Measurements from ENCODE around the gene NHLRC2. TPM values are rescaled to one million over a fixed set of nuclear protein-coding genes. Genes with fewer than 3 reads are reported as not detected.

Gene NHLRC2
- polyA plus RNA-seq, 12 donors = 12.1 to 24.0 (median 15.2) TPM; not detected in 1

GRCh38 chr10:113908236-113908635 is 53.8 kb downstream of the NHLRC2 start:
- DNase-seq = no peak

GRCh38 chr10:113911113-113911512 is 56.7 kb downstream of the NHLRC2 start:
- no peak for DNase-seq

GRCh38 chr10:113911839-113912238 is 57.4 kb downstream of the NHLRC2 start:
- no peak for DNase-seq

DNA sequence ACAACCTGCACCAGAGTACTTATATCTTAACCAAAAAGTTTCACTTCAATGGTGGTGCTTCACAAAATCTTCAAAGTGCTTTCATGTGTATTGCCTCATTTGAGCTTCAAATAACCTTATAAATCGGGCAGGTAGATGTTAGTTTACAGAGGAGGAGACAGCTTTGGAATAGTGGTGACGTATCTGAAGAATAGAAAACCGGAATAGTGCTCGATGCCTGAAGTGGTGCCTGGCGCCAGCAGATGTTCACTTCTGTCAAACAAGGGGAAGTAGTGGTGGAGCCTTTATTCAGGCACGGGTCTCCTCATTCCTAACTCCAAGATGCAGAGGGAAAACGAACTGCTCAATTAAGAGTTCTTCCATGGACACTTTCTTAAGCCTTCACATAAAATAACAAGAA is 58.1 kb downstream of the NHLRC2 start:
- DNase-seq = no peak

DNA sequence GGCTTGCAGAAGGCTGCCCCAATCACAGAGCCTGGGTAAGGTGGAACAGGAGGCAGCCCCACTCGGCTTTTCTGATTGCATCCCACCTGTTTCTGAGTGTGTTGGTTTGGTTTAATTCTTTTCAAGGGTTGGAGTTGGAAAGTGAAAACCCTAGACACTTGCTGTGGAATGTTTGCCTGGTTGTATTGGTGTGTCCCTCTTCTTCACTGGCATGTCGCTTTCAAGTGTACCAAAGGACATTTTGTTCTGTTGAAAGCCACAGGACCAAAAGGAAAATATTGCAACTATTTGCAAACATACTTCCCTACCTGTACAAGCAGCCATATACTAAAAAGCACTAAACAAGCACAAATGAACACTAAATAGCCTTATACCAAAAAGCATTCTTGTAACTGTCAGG is 60.5 kb downstream of the NHLRC2 start:
- DNase-seq = no peak

DNA sequence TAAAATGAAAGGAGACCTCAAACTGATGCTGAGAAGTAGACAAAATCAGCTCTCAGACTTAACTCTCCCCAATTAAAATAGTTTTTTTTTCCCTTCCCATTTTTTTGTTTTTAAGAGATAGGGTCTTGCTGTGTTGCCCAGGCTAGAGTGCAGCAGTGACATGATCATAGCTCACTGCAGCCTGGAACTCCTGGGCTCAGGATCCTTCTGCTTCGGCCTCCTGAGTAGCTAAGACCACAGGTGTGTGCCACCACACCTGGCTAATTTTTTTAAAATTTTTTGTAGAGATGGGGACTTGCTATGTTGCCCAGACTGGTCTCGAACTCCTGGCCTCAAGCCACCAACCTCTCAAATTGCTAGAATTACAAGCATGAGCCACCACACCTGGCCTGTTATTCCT is 61.1 kb downstream of the NHLRC2 start:
- no peak for DNase-seq

DNA sequence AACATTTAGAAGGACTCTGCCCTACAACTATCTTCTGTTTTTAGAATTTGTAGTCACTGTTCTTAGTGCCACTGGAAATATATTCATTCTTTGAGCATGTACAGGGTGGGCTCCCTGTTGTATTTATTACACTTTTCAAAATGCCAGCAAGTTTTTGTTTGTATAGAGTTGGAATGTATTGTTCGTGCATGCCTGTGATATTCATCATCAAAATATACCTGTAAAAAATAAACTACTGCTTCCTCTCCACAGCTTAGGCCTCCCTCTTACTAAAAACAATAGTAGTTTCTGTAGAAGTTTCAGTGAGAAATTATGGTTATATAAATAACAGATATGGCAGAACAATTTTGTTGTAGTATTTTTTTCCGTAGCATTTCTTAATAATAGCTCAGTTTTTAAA is 61.6 kb downstream of the NHLRC2 start:
- DNase-seq = no peak

DNA sequence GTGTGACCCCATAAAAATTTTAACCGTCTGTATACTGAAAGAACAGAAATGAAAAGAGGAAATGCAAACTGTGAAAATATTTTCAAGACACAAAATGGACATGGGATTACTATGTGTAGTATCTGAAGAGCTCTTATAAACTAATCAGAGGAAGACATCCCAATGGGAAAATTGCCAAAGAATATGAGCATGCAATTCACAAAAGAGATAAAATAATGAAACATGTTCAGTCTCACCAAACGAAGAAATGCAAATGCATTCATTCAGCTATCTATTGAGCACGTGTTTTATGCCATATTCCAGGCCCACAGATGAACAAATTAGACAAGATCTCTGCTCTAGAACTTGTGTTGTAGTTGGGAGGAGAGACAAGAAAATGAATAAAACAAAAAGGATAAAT is 63.2 kb downstream of the NHLRC2 start:
- DNase-seq = no peak

- no peak for DNase-seq
Observed at GRCh38 chr10:113920114-113920513, 65.7 kb downstream of the NHLRC2 start.

- DNase-seq = no peak
Observed at GRCh38 chr10:113920875-113921274, 66.4 kb downstream of the NHLRC2 start.

DNA sequence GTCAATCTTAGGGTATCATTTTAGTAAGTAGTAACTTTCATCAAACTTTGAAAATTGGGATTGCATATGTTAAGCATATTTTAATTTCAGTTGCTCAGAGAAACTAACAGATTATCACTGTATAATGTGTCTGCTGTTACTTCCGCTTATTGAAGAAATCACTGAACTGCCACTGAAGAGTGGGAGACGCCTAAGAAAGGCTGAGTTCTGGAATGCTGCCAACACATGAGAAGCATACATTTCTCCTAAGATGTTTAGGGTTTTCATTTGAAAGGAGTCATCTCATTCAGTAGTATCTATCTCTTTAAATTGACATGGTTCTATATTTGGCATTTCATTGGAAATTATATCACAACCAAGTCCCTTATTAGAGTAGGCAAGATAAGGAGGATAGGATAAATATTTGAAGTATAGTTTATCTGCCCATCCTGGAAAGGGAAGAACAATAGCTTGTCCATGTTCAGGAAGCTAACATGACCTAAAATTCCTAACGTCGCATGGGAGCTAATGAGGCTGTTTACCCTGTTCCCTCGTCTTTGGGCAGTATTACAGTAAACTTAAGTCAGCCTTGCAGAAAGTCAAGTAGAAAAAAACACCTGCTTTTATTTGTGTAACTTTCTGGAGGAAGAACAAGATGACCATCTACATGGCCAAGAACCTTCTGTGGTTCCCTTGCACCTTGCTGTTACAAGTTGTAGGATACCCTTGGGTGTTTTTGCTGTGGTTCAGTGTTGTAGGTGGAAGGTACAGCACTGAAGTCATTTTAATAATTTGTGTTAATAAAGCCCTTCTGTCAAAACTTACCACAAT is 67.3 kb downstream of the NHLRC2 start:
- peak; percentile 4 for DNase-seq

DNA sequence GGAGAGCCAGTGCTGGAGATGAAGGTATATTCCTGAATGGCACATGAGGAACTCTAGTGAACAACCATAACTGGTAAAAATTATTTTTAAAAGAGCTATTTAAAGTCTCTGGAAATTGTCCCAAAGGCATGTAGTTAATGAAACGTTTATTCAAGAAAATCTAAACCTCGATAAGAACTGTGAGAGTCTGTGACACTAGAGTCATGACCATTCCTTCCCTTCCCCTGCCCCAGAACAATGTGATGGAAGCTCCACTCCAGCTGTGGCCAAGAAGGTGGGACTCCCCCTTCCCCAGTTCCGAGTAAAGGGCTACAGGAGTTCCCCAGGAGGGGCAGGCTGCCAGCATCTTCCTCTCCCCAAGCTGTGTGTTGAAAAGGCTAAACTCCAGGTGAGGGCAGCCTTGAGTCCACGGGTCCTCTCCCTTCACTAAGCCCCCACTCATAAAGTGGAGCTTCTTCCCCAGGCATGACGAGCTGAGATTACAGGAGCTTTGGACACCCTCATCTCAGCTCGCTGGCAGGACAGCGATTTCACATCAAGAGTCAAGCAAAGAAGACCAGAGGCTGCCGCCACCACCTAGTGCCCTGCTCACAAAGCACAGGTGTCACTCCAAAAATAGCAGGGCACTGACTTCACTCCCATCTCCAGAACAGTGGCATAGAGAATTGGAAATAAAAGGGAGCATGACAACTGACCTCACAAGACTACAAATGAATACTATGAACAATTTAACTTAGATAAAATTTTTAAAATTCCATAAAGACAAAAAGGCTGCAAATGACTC is 68.5 kb downstream of the NHLRC2 start:
- DNase-seq = no peak

DNA sequence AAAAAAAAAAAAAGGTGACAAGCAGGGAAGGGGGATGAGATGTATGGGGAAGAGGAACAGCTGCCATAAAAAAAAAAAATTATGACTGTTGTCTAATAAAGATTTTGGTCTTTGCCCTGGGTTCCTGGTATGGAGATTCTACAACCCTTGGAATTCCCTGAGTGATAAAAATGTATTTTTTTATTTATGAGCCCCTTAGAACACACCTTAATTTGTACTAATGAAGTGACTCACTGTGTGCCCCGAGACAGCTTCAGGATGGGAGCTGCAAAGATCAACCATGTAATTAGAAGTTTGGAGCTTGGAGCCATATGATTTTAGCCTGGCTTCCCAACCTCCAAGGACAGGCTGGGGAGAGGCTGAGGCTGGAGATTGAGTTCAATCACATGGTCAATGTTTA is 69.7 kb downstream of the NHLRC2 start:
- DNase-seq = no peak

DNA sequence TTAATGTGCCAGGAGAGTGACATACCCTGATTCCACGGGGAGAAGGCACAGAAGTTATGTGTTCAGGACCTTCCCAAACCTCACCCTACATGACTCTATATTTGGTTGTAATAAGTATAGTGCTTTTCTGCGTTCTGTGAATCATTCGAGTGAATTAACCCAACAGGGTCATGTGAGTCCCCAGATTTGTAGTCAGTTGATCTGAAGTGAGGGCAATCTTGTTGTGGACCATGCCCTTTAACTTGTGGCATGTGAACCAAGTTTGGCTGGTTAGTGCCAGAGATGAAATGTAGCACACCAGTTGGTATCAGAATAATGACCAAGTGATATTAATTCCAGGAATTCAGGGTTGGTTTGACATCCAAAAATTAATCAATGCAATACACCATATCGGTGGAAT is 70.2 kb downstream of the NHLRC2 start:
- no peak for DNase-seq

GRCh38 chr10:113927440-113927839 is 73.0 kb downstream of the NHLRC2 start:
- DNase-seq = no peak

- no peak for DNase-seq
Observed at GRCh38 chr10:113928830-113929229, 74.4 kb downstream of the NHLRC2 start.

- DNase-seq = no peak
Observed at GRCh38 chr10:113929522-113929921, 75.1 kb downstream of the NHLRC2 start.

- no peak for DNase-seq
Observed at GRCh38 chr10:113930482-113931057, 76.1 kb downstream of the NHLRC2 start.

DNA sequence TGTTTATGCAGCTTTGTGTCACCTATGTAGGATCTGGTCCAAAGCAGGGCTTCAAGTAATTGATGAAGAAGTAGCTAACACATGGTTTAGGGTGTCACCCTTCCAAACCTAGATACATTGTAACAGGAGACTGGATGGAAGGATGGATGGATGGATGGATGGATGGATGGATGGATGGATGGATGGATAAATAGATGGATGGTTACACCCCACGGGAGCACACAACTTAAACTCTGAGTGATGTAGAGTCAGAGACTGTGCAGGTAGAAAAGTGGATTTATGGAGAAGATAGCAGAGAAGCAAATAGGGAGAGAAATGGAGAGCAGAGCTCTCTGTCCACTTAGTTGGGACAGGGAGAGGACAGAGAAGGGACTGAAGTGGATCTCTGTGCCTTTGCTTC is 78.4 kb downstream of the NHLRC2 start:
- no peak for DNase-seq

DNA sequence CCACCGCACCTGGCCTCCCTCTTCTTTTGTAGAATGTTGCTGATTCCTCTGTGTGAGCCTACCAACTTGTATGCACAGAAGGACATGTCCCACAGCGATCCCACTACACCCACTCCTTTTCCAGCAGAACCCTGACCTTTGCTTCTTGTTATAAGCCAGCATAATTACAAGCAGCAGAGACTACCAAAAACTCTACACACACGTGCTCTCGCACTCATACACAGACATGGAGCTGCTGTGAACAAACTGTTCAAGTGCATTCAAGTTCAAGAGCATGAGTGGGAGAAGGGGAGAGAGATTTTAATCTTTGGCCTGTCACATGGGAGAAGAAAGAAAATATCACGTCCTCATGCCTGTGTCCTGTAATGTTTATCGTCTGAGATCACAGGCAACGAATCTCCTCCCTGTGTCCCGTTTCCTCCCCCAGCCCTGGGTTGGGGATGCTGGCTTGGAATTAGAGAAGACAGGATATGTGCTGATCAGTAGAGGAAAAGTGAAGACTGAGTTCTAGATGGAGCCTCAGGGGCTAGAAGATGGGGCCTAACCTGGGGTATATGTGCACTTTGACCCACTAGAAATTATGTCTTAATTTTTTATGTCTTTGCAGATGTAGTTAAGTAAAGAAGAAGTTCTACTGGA is 79.6 kb downstream of the NHLRC2 start:
- no peak for DNase-seq

- no peak for DNase-seq
Observed at GRCh38 chr10:113937258-113937657, 82.8 kb downstream of the NHLRC2 start.

DNA sequence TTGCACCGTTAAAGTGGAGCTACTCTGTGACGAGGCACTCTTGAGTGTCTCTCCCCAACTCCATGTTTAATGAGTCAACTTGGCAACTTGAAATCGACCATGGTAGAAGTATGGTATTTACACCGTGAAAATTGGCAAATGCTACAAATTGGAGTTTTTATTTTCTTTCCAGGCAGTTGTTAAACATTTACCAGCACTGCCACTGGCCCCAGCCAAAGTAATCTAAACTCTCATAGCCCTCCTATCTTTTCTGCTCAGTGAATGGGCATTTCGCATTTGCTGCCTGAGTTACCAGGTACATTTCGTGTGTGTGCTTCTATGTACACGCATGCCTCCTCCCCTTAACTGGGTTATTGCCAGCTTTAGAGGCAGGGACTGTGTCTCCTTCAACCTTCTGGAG is 83.3 kb downstream of the NHLRC2 start:
- no peak for DNase-seq
